H1 (cell line): ENCODE measurements around the gene CFAP91. TPM values are rescaled to one million over a fixed set of nuclear protein-coding genes. Genes with fewer than 3 reads are reported as not detected.

Experiments used
- CBX8 ChIP-seq: fragments of 300-800, 300-1000 bp; sonication (generic); IDR thresholded peaks from 2 replicates; pipeline ENCODE4 v1.7.1; 2016; ENCODE audit warnings: low read depth, low read length, borderline replicate concordance
- CREB1 ChIP-seq: IDR thresholded peaks from 2 replicates; pipeline ENCODE4 v1.6.1; 2012; ENCODE audit warnings: inconsistent platforms
- FOSL1 ChIP-seq: IDR thresholded peaks from 2 replicates; pipeline ENCODE4 v1.6.1; 2011; ENCODE audit warnings: mild to moderate bottlenecking, low read depth, low read length, moderate library complexity; ENCODE audit not compliant: insufficient read depth
- GABPA ChIP-seq: IDR thresholded peaks from 2 replicates; pipeline ENCODE4 v1.6.1; 2011; ENCODE audit warnings: mild to moderate bottlenecking, low read length, moderate library complexity, borderline replicate concordance; ENCODE audit not compliant: insufficient read depth
- GTF2F1 ChIP-seq: IDR thresholded peaks from 2 replicates; pipeline ENCODE4 v1.6.1; 2012; ENCODE audit warnings: low read depth, low read length, improper control_type of control experiment, borderline replicate concordance
- JUN ChIP-seq: IDR thresholded peaks from 2 replicates; pipeline ENCODE4 v1.6.1; 2011; ENCODE audit warnings: low read depth, mild to moderate bottlenecking, improper control_type of control experiment, low read length
- MAFK ChIP-seq: IDR thresholded peaks from 2 replicates; pipeline ENCODE4 v1.6.1; 2012; ENCODE audit warnings: low read depth, mild to moderate bottlenecking, improper control_type of control experiment, low read length
- PHF8 ChIP-seq: fragments of 200-600 bp; sonication (generic); conservative IDR thresholded peaks from 2 replicates; pipeline ENCODE4 v1.7.1; 2012; ENCODE audit warnings: low read depth, mild to moderate bottlenecking, inconsistent platforms, low read length, moderate library complexity
- POLR2AphosphoS5 ChIP-seq: IDR thresholded peaks from 2 replicates; pipeline ENCODE4 v1.6.1; 2011; ENCODE audit warnings: low read depth, low read length
- RAD21 ChIP-seq, 2 experiments: IDR thresholded peaks in 1 of 2; conservative IDR thresholded peaks in 1 of 2; 2 replicates each; pipeline ENCODE4 v1.6.1; 2011; ENCODE audit warnings: low read depth in 2 of 2, low read length in 2 of 2, improper control_type of control experiment in 1 of 2, inconsistent platforms in 1 of 2, mild to moderate bottlenecking in 1 of 2, moderate library complexity in 1 of 2
- TBP ChIP-seq: IDR thresholded peaks from 2 replicates; pipeline ENCODE4 v1.6.1; 2011; ENCODE audit warnings: low read depth, low read length, improper control_type of control experiment
- TEAD4 ChIP-seq: IDR thresholded peaks from 2 replicates; pipeline ENCODE4 v1.6.1; 2012; ENCODE audit warnings: low read depth, low read length, inconsistent platforms, mixed read lengths
- polyA plus RNA-seq, 7 experiments: library from polyadenylated mRNA; depleted of rRNA in 3 of 7; stranded (reverse) in 5 of 7; unstranded in 2 of 7; fragments of >200 nt in 5 of 7; fragments of 200-250 nt in 2 of 7; gene quantifications; 1 replicate in 5 of 7; 2 replicates in 1 of 7; 4 replicates in 1 of 7; pipeline versions ENCODE4 v1.2.1 to v1.2.3, GENCODE V29; 2011 to 2013; ENCODE audit warnings: missing spikeins in 2 of 7, mixed read lengths in 2 of 7
- total RNA-seq: library from RNA; stranded (reverse); fragmentation: NEBNext Ultra II Directional; extraction: Animal tissue kit (Norgen Biotek cat#: 25700); gene quantifications from 2 replicates; pipeline ENCODE4 v1.2.1, GENCODE V29; 2021
- TF ChIP-seq, protein P1 (sequence below): IDR thresholded peaks from 2 replicates; pipeline ENCODE4 v1.6.1; 2012; ENCODE audit warnings: inconsistent platforms

CFAP91 gene
- total and polyA plus RNA-seq, 2 of the 8 experiments (the other 6 are each of a cell fraction or from before 2014, with no cell fraction given) = 5.4 to 7.4 TPM

DNA sequence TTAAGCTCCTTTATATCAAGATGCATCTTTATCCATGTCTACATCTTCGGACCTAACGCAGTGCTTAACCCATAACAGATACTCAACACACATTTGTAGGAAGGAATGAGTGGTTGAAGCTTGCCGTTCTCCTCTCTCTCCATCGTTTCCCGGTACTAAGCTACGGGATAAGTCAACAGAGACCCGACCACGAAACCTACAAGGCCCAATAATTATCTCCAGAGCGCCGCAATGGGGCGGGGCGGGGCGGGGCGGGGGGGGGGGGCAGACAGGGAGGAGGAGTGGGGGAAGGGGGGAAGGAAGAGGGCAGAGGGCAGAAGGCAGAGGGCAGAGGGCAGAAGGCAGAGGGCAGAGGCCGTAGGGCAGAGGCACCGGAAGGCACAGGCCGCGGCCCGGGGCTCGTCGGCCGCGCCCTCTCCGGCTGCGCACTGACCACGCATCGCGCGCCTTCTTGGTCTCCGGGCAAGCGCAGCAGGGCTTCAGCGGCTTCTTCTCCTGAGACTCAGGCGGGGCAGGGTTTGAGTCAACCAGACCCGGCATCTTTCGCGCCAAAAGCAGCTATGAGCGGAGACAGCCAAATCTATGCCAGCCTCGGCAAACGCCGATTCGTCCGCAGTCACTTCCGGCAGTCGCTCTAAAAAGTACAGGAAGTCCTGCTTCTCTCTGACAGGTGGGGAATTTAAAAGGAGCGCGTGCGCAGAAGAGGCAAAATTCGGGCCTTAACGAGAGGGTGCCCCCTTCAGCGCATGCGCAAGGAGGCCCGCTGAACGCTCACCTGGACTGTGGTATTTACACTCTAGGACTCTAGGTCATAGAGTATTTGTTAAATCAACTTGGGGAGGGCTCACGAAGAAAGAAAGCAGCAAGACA, 25.8 kb upstream of the CFAP91 start, which contains the start of gene COX17 (continued):
- peak; percentile 53; the same call in 1 of the 2 replicates for TF ChIP-seq CREB1
- TF ChIP-seq, protein P1, sequence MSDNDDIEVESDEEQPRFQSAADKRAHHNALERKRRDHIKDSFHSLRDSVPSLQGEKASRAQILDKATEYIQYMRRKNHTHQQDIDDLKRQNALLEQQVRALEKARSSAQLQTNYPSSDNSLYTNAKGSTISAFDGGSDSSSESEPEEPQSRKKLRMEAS = peak; percentile 42; the same call in 1 of the 2 replicates
- TF ChIP-seq FOSL1 = no peak
- TF ChIP-seq PHF8 = peak; percentile 70
- TF ChIP-seq GABPA = 0 out of 2 replicates have a peak, but pooled peaks have one; percentile 47
- no peak for TF ChIP-seq GTF2F1
- peak; percentile 75 for TF ChIP-seq TEAD4
- TF ChIP-seq MAFK = no peak
- TF ChIP-seq CBX8 = no peak
- no peak for TF ChIP-seq RAD21 (IDR thresholded peaks at IDR 0.05 in 1 of 2, conservative IDR thresholded peaks at IDR 0.05 in 1 of 2; ENCODE audit: low read depth in 2 of 2, low read length in 2 of 2)
- peak; percentile 71 for TF ChIP-seq TBP
- no peak for TF ChIP-seq JUN
- TF ChIP-seq POLR2AphosphoS5 = peak; percentile 25; the same call in 1 of the 2 replicates
